ENCODE data around the gene ULK4.

DNA sequence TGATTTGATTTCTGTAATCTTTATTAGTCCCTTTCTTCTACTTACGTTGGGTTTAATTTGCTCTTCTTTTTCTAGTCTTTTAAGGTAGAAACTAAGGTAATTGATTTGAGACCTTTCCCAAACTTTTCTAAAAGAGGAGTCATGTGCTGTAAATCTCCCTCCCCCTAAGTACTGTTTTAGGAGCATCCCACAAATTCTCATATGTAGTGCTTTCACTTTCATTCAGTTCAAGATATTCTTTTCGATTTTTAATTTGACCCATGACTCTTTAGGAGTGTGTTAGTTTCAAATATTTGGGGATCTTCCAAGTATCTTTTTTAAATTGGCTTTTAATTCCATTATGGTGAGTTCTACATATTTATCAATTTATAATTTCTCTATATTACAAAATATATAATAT is 520.8 kb downstream of the ULK4 start:
- TF ChIP-seq, protein P1, sequence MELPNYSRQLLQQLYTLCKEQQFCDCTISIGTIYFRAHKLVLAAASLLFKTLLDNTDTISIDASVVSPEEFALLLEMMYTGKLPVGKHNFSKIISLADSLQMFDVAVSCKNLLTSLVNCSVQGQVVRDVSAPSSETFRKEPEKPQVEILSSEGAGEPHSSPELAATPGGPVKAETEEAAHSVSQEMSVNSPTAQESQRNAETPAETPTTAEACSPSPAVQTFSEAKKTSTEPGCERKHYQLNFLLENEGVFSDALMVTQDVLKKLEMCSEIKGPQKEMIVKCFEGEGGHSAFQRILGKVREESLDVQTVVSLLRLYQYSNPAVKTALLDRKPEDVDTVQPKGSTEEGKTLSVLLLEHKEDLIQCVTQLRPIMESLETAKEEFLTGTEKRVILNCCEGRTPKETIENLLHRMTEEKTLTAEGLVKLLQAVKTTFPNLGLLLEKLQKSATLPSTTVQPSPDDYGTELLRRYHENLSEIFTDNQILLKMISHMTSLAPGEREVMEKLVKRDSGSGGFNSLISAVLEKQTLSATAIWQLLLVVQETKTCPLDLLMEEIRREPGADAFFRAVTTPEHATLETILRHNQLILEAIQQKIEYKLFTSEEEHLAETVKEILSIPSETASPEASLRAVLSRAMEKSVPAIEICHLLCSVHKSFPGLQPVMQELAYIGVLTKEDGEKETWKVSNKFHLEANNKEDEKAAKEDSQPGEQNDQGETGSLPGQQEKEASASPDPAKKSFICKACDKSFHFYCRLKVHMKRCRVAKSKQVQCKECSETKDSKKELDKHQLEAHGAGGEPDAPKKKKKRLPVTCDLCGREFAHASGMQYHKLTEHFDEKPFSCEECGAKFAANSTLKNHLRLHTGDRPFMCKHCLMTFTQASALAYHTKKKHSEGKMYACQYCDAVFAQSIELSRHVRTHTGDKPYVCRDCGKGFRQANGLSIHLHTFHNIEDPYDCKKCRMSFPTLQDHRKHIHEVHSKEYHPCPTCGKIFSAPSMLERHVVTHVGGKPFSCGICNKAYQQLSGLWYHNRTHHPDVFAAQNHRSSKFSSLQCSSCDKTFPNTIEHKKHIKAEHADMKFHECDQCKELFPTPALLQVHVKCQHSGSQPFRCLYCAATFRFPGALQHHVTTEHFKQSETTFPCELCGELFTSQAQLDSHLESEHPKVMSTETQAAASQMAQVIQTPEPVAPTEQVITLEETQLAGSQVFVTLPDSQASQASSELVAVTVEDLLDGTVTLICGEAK (IDR thresholded peaks at IDR 0.05), result no peak
- TF ChIP-seq, protein P1 (CRISPR knock-in tag; IDR thresholded peaks at IDR 0.05), result no peak
- TF ChIP-seq NFIC (IDR thresholded peaks at IDR 0.05) (no peak), MTA3 (IDR thresholded peaks at IDR 0.05; ENCODE audit: borderline replicate concordance) (no peak)

Measured in K562 (cell line).